ENCODE measurements around the gene OLFM2.

DNA sequence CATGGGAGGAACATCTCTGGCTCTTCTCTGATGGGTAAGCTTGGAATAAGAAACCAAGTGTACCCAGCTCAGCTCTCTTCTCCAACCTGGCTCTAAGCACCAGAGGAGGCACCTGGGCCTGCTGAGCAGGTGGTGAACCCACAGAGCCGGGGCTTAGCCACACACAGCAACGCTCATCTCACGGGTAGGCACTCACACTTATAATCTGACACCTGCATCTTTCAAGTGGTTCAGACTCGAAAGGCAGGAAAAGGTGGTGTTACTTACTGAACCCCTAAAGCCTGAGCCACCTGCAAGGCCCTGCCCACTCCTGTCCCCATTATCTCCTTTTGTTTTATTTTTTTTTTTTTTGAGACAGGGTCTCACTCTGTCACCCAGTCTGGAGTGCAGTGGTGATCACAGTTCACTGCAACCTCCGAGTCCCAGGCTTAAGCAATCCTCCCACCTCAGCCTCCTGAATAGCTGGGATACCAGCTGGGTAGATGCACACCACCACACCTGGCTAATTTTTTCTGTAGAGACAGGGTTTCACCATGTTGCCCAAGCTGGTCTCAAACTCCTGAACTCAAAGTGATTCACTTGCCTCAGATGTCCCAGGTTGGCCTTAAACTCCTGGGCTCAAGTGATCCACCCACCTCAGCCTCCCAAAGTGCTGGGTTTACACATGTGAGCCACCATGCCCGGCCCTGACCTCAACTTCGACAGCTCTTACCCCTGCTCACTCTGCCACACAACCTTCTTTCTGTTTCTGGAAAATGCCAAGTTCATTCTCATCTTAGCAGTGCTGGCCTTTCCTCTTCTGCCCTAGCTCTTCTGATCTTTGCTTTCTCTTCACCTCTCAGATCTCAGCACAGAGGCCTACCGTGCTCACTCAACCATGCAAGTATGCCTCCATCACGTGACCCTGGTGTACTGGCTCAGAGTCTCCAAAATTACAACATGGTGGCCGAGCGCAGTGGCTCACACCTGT, 127.2 kb downstream of the OLFM2 start:
- TF ChIP-seq, protein P1, sequence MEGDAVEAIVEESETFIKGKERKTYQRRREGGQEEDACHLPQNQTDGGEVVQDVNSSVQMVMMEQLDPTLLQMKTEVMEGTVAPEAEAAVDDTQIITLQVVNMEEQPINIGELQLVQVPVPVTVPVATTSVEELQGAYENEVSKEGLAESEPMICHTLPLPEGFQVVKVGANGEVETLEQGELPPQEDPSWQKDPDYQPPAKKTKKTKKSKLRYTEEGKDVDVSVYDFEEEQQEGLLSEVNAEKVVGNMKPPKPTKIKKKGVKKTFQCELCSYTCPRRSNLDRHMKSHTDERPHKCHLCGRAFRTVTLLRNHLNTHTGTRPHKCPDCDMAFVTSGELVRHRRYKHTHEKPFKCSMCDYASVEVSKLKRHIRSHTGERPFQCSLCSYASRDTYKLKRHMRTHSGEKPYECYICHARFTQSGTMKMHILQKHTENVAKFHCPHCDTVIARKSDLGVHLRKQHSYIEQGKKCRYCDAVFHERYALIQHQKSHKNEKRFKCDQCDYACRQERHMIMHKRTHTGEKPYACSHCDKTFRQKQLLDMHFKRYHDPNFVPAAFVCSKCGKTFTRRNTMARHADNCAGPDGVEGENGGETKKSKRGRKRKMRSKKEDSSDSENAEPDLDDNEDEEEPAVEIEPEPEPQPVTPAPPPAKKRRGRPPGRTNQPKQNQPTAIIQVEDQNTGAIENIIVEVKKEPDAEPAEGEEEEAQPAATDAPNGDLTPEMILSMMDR (conservative IDR thresholded peaks at IDR 0.05): no peak
- no peak for TF ChIP-seq EZH2 (IDR thresholded peaks at IDR 0.05; ENCODE audit: low read depth)
